RPMI8226 (cell line): Measurements from ENCODE around the gene HMX2.

ENCODE experiments used
- DNase-seq: peaks from one replicate; pipeline ENCODE4 v3.0.0-alpha.2; 2015

HMX2 gene, protein sequence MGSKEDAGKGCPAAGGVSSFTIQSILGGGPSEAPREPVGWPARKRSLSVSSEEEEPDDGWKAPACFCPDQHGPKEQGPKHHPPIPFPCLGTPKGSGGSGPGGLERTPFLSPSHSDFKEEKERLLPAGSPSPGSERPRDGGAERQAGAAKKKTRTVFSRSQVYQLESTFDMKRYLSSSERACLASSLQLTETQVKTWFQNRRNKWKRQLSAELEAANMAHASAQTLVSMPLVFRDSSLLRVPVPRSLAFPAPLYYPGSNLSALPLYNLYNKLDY

DNA sequence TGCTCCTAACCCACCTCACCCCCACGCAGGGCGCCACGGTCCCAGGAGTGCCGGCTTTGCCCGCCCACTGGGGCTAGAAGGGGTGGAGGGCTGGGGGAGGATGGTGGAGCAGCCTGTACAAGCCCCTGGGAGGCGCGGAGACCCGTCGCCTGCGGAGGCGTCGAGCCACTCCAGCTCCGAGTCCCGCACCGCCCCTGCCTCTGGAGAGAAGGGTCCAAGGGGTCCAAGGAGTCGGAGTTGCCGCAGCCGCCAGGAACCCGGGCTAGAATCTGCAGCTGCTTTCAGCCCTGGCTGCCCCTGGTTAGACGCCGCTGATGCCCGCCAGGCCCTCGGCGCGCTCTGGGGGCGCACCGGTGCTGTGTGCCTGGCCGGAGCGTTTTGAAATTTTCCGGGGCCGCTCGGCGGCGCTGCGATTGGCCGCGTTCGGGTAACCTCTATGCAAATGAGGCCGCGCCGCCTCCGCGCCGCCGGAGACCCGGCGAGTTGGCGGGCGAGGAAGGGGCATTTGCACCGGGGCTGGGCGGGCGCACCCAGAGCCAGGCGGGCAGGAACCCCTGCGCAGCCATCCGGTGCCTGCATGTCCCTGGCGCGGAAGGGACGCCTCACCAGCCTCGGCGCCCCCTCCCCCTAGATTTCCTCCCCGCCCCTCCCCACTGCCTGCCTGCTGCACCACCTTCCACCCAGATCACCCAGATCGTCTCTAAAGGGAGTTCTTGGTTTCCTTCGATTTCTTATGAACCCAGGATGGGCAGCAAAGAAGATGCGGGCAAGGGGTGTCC, at the start of gene HMX2:
TSS of gene HMX2 (plus strand) at position 502 of the 779 bp plus-strand sequence. CDS start at position 745, 243 bp downstream.
- DNase-seq, result no peak

DNA sequence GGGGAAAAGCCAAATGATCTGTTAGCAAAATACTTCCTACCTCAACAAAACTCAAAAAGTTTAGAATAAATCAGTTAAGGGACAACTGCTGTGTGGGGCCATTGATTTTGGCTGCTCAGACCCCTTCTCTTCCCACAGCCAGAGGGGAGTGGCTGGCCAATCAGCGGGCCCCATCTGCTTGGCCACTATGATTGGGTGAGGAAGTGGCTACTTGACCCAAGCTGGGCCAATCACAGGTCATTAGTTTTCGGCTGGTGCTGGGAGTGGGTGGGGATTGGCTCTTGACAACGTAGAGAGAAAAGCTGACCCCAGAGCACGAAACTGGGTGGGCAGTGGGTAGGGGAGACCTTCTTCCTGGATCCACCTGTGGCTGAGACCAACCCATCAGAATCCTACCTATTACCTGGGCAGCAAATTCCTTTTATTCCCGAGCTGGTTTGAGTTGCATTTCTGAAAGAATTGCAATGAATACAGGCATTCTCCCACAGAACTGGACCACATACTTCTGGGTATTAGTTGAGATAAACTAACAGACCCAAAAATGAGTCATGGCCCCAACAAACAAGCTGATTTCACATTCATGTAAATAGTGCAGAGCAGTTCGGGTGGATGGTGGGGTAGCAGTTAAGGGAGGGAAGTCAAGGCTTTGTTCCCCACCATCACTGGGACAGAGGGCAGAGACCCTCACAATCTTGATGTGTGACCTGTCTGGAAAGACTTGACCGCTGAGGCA, 47.7 kb upstream of the HMX2 start:
- no peak for DNase-seq

DNA sequence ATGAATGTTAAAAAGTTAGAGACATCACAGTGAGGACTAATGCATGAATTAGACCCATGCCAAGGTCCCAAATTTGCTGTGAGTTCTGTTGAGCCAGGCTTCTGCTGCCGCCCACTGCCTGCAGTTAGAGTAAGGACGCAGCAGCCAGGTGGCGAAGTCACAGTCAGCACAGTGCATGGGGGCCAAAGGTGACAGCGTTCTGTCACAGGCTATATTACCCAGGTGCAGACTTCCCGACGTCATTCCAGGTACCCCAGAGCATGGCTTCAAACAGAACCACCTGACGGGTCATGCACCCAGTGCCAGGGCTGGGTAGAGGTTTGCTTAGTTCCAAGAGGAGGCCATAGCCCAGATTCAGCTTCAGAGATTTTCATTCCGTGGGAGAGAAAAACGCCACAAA, 46.1 kb upstream of the HMX2 start:
- DNase-seq, result no peak

DNA sequence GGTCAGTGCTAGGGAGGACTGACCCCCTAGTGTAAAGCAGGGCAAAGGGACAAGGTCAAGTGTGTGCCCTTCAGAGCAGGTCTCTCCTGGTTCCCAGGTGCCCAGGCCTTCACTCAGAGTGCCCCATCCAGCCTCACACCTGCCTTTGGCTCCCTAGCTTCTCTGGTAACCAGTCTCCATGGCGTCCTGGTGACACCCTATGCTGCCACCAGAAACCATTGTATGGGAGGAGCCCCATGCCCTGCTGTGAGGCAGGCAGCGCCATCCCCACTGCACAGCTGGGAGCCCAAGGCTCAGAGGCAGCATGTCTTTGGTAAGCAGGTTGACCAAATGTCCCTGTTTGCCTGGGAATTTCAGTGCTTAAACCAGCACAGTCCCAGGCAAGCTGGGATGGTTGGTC, 45.3 kb upstream of the HMX2 start:
- DNase-seq, result no peak

DNA sequence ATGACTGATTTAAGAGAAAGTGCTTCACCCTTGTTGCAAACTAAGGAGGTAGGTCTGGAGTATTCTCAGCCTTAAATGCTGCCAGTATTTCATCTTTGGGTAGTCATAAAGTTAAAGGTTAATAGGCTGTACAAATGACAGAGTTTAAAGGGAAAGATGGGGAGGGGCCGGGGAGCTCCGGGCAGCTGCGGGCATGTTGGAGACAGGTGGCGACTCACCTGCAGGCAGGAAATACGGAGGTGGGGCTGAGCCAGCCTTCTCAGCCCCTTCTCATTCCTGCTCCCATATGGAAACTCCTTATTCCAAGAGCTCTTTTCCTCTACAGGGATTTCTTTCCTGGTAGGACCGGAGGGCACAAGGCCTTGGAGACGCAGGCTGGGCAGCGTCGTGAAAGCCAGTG, 44.0 kb upstream of the HMX2 start:
- no peak for DNase-seq

DNA sequence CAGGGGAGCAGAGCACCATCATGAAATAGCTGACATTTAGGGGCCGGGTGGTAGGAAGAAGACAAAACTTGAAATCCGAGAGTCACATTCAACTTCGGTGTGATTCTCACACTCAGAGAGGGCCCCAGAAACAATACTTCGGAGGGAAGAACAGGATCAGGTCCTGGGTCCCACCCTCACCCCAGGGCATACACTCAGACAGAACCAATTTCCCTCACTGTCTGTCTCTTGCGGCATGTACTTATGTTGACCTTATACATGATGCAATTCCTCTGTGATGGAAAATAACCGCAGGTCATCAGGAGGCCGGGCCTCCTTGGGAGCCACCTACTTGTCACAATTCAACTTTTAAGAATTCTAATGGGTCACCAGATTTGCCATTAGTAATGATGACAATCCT, 38.5 kb upstream of the HMX2 start:
- DNase-seq, result no peak

DNA sequence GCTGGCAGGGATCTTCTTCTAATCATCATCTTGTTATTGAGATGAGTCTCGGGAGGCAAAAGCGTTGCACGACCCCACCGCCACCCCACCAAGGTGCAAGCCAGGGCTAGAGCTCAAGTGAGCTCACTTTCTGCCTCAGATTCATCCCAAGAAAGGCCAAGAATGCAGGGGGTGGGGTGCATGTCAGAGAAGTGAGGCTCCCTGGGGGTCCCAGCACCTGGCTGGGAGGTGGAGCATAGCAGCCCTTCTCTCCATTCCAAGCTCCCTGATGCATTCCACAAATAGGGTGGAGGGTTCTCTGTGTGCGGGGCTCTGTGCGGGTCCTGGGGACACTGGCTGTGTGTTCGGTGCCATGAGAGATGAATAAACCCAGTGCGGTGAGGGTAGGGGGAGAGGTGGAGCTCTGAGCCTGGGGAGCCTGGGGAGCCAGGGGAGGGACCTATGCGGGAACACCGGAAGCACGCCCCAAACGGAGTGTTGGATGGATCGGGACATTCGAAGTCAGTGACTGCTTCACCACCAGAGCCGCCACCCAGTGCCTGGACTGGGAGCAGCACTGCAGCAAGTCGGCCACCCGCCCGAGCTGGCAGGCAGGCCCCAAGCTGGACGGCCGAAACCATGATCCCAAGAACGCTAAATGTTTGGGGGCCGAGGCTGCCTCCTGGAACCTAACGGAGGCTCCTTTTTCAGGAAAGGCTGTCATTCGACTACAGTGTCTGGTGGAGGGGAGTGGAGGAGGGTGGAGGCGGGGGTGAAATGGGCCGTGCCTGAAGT, 30.1 kb upstream of the HMX2 start:
- no peak for DNase-seq

DNA sequence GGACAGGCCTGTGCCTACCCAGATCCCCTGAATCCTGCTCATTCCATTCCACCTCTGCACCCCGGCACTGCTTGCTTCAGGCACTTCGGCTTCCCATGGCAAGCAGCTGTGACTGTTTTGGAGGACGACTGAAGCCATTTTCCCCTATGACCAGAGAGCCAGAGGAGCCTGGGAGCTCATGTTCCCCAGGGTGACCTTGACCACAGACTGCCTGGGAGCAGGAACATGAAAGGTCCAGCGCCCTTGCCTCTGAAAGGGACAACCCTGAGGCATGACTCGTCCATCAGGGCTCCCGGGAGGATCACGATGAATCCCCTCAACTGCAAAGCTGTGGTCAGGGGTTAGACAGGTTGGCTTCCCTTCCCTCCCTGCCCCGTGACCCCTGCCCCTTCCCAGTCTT, 28.9 kb upstream of the HMX2 start:
- DNase-seq, result no peak

DNA sequence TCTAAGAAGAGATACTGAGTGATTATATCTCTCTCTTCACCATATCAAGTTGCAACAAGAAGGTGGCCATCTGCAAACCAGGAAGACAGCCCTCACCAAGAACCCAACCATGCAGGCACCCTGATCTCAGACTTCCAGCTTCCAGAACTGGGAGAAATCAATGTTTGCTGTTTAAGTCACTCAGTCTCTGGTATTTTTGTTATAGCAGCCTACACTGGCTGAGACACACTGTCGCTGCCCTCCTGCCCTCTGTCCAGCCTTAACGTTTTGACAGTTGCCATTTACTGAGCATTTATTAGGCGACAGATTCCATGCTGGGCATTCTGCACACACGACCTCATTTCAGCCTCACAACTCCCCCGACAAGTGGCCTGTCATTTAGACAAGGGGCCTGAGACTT, 21.7 kb upstream of the HMX2 start:
- DNase-seq, result no peak

DNA sequence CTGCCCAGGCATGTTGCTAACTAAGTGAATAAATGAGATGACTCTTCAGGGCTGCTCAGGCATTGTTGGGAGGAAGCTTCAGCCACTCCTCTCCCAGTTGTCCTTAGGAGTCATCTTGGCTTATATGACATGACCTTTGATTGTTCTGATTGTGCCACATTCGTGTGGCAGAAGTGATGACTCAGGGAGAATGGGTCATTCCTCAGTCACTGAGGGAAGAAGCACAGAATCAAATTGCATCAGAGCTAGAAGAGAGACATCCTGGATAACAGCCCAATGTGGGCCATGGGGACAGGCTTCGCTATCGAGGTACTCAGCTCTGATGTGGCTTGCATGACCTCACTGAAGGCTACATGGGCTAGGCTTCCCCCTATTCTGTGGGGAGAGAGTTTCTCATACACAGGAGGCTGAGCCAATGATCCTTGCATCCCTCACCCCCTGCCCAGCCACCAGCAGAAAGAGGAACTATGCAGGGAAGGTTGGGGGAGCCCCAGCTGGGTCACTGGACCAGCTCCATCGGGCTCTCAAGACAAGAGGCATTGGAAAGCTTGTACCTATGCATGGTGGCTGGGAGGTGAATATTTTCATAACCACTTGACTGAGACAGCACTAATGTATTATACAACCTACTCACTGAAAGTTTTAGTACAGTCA, 18.2 kb upstream of the HMX2 start:
- no peak for DNase-seq

DNA sequence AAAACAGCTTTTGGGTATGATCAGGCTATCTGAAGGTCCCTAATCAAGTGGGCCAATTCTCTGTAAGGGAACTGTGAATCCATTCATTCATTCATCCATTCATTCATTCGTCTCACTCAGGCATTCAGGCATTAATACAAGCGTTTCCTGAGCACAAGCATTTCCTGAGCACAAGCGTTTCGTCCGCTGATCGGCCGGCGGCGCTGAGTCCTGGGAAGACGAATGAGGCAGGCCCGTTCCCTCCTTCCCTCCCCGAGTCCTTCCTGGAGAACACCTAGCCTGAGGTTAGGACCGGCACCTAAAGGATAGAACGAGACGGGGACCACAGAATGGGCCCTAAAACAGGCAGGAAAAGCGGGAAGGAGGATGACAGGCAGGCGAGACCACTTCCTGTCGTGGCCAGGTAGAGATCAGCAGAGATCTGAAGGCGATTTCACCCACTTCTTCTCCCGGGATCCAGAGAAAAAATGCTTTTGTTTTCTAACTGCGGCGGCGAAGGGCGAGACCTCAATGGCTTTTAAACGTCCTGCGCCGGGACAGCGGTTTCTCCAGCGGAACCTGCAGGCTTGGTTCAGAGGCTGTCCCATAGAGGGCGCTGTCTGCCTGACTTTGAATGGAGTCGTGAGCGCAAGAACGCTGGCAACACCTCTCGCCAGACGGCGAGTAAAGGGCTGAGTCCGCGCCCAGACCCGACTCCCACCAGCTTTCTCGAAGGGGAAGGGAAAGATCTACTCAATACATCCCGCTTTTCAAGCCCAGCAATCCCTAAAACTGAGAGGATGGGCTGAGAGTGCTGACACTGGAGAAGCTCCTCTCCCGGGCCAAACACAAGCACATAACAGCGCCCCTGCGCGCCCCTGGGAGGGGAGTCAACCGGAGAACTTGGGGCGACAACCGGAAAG, 15.1 kb upstream of the HMX2 start:
- peak; percentile 84 for DNase-seq

DNA sequence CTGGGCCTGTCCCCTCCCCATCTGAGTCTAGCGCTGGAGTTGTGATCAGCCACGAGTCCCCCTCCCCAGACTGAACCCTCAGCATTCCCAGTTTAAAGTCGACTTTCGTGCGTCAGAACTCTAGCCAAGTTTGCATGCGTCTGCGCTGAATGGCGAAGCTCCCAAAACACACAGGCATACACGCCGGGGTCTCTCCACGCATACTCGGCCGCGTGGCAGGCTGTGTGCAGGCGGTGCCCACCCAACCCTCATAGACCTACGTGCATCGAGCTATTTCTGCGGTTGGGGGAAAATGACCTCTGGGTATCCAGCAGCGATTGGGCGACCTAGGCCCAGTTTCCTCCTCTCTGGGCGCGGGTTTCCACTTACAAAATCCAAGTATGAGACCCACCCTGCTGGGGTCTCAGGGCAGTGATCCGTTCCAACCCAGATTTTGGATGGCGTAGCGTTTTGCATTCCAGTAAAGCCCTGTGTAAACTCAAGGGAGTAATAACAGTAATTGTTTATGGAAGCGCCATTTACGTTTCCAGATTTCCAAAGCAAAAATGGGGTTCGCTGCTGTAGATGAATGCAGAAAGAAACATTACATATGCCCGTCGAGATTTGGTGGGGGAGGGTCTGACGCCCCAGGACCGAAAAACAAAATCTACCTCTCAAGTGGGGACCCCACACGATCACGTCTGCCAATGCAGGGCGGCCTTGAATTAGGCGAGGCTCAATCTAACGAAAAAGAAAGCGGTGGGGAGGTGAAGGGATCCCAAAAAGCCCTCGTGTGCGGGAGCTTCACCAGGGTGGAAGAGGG, 14.2 kb upstream of the HMX2 start:
- no peak for DNase-seq

DNA sequence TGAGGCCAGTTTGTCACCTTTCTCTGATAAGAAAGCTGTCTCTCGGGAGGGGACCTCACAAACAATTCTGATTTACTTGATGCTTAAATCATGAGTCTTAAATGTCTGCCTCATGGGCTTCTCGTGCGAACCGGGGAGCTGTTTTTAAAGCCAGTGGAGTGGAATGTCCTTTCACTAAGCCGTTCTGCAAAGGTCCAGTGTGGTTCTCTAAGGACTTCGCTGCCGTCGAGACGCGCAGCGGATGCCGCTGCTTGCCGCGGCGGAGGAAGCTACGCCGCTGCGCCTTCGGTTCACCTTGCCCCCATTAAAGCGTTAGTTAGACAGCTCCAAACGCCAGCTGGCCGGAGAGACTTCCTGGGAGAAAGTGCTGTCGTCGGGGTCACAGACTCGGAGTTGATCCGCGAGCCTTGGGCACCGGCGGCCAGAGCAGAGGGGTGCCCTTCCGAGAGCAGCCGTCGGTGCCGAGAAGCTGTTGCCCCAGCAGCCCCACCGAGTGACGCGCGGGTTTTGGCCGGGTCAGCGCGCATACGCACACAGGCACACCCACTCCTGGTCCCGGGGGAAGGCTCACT, 13.5 kb upstream of the HMX2 start:
- no peak for DNase-seq

DNA sequence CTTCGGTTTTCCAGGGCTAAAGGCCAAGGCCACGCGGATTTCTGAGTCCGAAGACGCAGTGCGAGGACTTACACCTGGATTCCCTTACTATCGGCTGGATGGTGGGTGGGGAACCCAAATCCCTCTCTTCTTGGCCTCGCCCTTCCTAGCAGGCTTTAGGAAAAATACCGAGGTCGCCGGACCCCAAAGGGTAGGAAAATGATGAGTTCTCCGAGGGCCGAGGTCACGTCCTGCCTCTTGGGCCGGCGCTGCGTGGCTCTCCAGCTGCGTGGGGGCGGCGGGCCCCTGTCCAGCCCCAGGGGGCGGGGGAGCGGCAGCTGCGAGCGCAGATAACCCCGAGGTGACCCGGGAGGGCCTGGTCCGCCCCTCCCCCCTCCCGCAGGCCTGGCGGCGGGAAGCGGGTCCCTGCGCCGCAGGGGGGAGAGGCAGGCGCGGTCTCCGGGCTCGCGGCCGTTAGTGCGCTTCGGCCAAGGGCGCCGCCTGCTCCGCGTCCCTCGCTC, 13.0 kb upstream of the HMX2 start:
- no peak for DNase-seq

DNA sequence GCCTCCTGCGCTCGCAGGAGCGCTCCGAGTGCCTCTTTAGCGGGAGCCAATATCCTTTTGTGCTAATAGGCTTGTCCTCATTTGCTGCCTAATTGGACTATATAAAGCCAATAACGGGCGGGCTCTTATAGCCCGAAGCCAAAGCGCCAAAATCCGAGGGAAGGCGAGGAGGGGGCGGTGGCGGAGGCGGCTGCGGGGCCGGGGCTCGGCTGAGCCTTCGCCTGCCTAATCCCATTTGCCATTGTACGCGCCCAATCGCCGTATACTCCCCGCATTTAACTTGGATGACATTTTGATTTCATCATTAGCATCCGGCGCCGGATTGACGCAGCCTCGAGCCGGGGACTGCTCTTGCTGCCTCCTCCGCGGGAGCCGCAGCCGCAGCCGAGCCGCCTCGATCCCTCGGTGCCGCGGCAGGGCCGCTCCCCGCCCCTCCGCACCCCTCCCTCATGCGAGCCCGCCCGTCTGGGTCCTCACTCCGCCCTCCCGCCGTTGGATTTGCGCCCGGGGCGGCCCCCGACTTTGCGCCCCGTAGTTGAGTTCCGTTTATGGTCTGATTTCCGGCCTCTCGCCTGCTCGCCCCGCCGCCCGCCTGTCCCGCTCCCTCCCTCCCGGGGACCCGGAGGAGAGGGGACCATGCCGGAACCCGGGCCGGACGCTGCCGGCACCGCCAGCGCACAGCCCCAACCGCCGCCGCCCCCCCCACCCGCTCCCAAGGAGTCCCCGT, 12.4 kb upstream of the HMX2 start, which contains the start of gene HMX3:
TSS of gene HMX3 (plus strand) at position 556 of the 727 bp plus-strand sequence. CDS start at position 637, 81 bp downstream.
- no peak for DNase-seq

DNA sequence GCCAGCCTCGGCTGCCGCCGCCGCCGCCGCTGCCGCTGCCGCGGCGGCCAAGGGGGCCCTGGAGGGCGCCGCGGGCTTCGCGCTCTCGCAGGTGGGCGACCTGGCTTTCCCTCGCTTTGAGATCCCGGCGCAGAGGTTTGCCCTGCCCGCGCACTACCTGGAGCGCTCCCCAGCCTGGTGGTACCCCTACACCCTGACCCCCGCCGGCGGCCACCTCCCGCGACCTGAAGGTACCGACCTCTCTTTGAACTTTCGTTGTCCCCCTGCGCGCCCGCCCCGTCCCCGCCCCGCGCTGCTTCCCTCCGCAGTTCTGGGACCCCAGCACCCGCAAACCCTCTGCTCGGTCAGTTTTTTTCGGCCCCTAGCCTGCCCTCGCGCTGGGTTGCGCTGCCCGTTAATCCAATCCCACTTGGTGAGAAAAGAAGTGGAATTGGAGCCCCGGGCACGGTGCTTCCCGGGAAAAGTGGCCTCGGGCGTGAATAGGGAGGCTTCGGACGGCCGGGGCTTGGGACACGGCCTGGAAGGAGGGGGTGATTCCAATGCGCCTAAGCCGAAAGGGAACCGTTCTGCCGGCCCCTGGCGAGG, 11.6 kb upstream of the HMX2 start:
- DNase-seq, result no peak

DNA sequence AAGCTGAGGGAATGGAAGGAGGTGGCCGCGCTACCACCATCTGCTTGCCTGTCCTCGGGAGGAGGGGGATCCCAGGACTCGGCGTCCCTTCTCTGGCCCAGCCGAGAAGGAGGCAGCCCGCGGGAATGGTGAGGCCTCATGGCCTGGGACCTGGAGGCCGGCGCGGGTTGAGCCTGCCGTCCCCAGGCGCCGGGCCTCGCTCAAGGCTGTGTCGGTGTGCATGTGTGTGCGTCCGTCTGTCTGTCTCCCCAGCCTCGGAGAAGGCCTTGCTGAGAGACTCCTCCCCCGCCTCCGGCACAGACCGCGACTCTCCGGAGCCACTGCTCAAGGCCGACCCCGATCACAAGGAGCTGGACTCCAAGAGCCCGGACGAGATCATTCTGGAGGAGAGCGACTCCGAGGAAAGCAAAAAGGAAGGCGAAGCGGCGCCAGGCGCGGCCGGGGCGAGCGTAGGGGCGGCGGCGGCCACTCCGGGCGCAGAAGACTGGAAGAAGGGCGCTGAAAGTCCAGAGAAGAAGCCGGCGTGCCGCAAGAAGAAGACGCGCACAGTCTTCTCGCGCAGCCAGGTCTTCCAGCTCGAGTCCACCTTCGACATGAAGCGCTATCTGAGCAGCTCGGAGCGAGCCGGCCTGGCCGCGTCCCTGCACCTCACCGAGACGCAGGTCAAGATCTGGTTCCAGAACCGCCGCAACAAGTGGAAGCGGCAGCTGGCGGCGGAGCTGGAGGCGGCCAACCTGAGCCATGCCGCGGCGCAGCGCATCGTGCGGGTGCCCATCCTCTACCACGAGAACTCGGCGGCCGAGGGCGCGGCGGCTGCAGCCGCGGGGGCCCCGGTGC, 10.9 kb upstream of the HMX2 start:
- DNase-seq, result no peak

DNA sequence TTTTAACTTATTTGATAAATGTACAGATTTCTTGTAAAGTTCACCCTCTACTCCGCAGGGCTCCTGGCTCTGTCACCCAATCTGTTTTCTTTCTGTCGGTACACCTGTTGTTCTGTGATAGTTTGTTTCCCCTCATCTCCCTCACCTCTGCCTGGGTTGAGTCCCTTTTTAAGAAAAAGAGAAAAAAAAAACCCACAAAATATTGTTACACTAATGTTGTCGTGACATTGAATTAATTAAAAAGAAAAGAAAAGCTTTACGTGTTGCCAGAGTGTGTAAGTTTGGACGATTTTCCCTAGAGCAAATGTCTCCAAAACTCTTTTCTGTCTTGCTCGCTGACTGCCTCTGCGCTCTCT, 8.8 kb upstream of the HMX2 start:
- no peak for DNase-seq
